H9 (cell line): Measurements from ENCODE around the gene CAMK2B. TPM values are rescaled to one million over a fixed set of nuclear protein-coding genes. Genes with fewer than 3 reads are reported as not detected.

Source experiments
- DNase-seq: peaks from one replicate; pipeline ENCODE4 v3.0.0-alpha.2; 2017
- H2AFZ ChIP-seq: one replicate; pipeline ENCODE4 v1.6.1; 2013; ENCODE audit warnings: mild to moderate bottlenecking, low read length, control low read depth, moderate library complexity
- H2AK5ac ChIP-seq: 2 replicates; pipeline ENCODE4 v1.6.1; 2013; ENCODE audit warnings: low read length, control low read depth, mixed read lengths; ENCODE audit not compliant: insufficient read length
- H2BK120ac ChIP-seq: one replicate; pipeline ENCODE4 v1.6.1; 2013; ENCODE audit warnings: low read depth, mild to moderate bottlenecking, low read length, control low read depth, inconsistent platforms; ENCODE audit not compliant: poor library complexity, severe bottlenecking
- H2BK12ac ChIP-seq: 2 replicates; pipeline ENCODE4 v1.6.1; 2013; ENCODE audit warnings: low read length, control low read depth, mixed read lengths, low read depth; ENCODE audit not compliant: insufficient read length
- H2BK15ac ChIP-seq: 2 replicates; pipeline ENCODE4 v1.6.1; 2013; ENCODE audit warnings: low read depth, low read length, control low read depth
- H2BK20ac ChIP-seq: one replicate; pipeline ENCODE4 v1.6.1; 2013; ENCODE audit warnings: low read depth, mild to moderate bottlenecking, low read length, control low read depth, inconsistent platforms; ENCODE audit not compliant: poor library complexity, severe bottlenecking
- H2BK5ac ChIP-seq: 2 replicates; pipeline ENCODE4 v1.6.1; 2013; ENCODE audit warnings: low read length, control low read depth, mixed read lengths; ENCODE audit not compliant: insufficient read length
- H3K14ac ChIP-seq: 2 replicates; pipeline ENCODE4 v1.6.1; 2013; ENCODE audit warnings: low read length, control low read depth; ENCODE audit not compliant: insufficient read depth
- H3K18ac ChIP-seq: 2 replicates; pipeline ENCODE4 v1.6.1; 2013; ENCODE audit warnings: low read depth, mild to moderate bottlenecking, mixed read lengths, low read length, control low read depth; ENCODE audit not compliant: insufficient read length
- H3K23ac ChIP-seq: 2 replicates; pipeline ENCODE4 v1.6.1; 2013; ENCODE audit warnings: low read length, control low read depth, mixed read lengths, low read depth; ENCODE audit not compliant: insufficient read length
- H3K23me2 ChIP-seq: 2 replicates; pipeline ENCODE4 v1.6.1; 2013; ENCODE audit warnings: low read depth, mild to moderate bottlenecking, mixed read lengths, low read length, control low read depth; ENCODE audit not compliant: insufficient read length, poor library complexity, severe bottlenecking
- H3K27ac ChIP-seq: 2 replicates; pipeline ENCODE4 v1.5.1; 2013; ENCODE audit warnings: low read length, control low read depth, mixed read lengths, low read depth; ENCODE audit not compliant: insufficient read length
- H3K27me3 ChIP-seq: 2 replicates; pipeline ENCODE4 v1.6.1; 2013; ENCODE audit warnings: low read length, control low read depth, inconsistent platforms; ENCODE audit not compliant: insufficient read depth
- H3K4ac ChIP-seq: 2 replicates; pipeline ENCODE4 v1.6.1; 2013; ENCODE audit warnings: low read depth, mild to moderate bottlenecking, control low read depth, inconsistent platforms, low read length, moderate library complexity
- H3K4me1 ChIP-seq: 2 replicates; pipeline ENCODE4 v1.6.1; 2013; ENCODE audit warnings: low read length, control low read depth, inconsistent platforms; ENCODE audit not compliant: insufficient read depth
- H3K4me2 ChIP-seq: 2 replicates; pipeline ENCODE4 v1.6.1; 2013; ENCODE audit warnings: low read length, control low read depth, mixed read lengths; ENCODE audit not compliant: insufficient read length, insufficient read depth
- H3K56ac ChIP-seq: 2 replicates; pipeline ENCODE4 v1.6.1; 2013; ENCODE audit warnings: low read depth, mild to moderate bottlenecking, mixed read lengths, low read length, control low read depth; ENCODE audit not compliant: insufficient read length
- H3K79me1 ChIP-seq: 2 replicates; pipeline ENCODE4 v1.6.1; 2013; ENCODE audit warnings: low read depth, mild to moderate bottlenecking, moderate library complexity, low read length, control low read depth, inconsistent platforms; ENCODE audit not compliant: insufficient read depth, poor library complexity, severe bottlenecking
- H3K79me2 ChIP-seq: 2 replicates; pipeline ENCODE4 v1.6.1; 2013; ENCODE audit warnings: low read length, control low read depth, inconsistent platforms; ENCODE audit not compliant: insufficient read depth
- H3K9ac ChIP-seq: 2 replicates; pipeline ENCODE4 v1.6.1; 2013; ENCODE audit warnings: low read length, control low read depth, mixed read lengths; ENCODE audit not compliant: insufficient read length; ENCODE audit errors: extremely low read depth
- H3K9me3 ChIP-seq: one replicate; pipeline ENCODE4 v1.6.1; 2013; ENCODE audit warnings: low read depth, low read length, inconsistent platforms; ENCODE audit not compliant: control insufficient read depth
- H3T11ph ChIP-seq: one replicate; pipeline ENCODE4 v1.6.1; 2013; ENCODE audit warnings: mild to moderate bottlenecking, low read length, control low read depth, inconsistent platforms
- H4K20me1 ChIP-seq: one replicate; pipeline ENCODE4 v1.6.1; 2013; ENCODE audit not compliant: control insufficient read depth, insufficient read length, insufficient read depth
- H4K5ac ChIP-seq: 2 replicates; pipeline ENCODE4 v1.6.1; 2013; ENCODE audit warnings: low read depth, mild to moderate bottlenecking, mixed read lengths, low read length, control low read depth; ENCODE audit not compliant: insufficient read length
- H4K8ac ChIP-seq: replicated peaks from 2 replicates; pipeline ENCODE4 v1.6.1; 2013; ENCODE audit warnings: low read length, control low read depth, mixed read lengths, low read depth; ENCODE audit not compliant: insufficient read length
- H4K91ac ChIP-seq: 2 replicates; pipeline ENCODE4 v1.6.1; 2013; ENCODE audit warnings: low read depth, mild to moderate bottlenecking, moderate library complexity, mixed read lengths, low read length, control low read depth; ENCODE audit not compliant: insufficient read length
- H3K27ac Mint-ChIP-seq, 3 experiments: 2 replicates in 2 of 3; 3 replicates in 1 of 3; pipeline ENCODE4 v1.8.0; 2020 to 2021; ENCODE audit warnings: mixed read lengths in 3 of 3, mild to moderate bottlenecking in 1 of 3, moderate library complexity in 1 of 3
- H3K27me3 Mint-ChIP-seq: 2 replicates; pipeline ENCODE4 v1.8.0; 2021; ENCODE audit warnings: low read depth, mild to moderate bottlenecking, moderate library complexity, mixed read lengths
- H3K36me3 Mint-ChIP-seq, 3 experiments: 2 replicates in 2 of 3; 3 replicates in 1 of 3; pipeline ENCODE4 v1.8.0; 2020 to 2021; ENCODE audit warnings: low read depth in 3 of 3, mixed read lengths in 3 of 3; ENCODE audit not compliant: insufficient read depth in 1 of 3
- H3K4me1 Mint-ChIP-seq, 2 experiments: 2 replicates each; pipeline ENCODE4 v1.8.0; 2020; ENCODE audit warnings: mixed read lengths in 2 of 2
- H3K4me3 Mint-ChIP-seq, 2 experiments: 2 replicates in 1 of 2; 3 replicates in 1 of 2; pipeline ENCODE4 v1.8.0; 2020 to 2021; ENCODE audit warnings: mild to moderate bottlenecking in 2 of 2, mixed read lengths in 2 of 2, moderate library complexity in 1 of 2
- H3K9me3 Mint-ChIP-seq, 2 experiments: 2 replicates in 1 of 2; 3 replicates in 1 of 2; pipeline ENCODE4 v1.8.0; 2020; ENCODE audit warnings: mild to moderate bottlenecking in 2 of 2, mixed read lengths in 2 of 2, moderate library complexity in 1 of 2
- WGBS: extraction: QIAGEN DNeasy Blood & Tissue Kit; methylation state at CpG from one replicate; pipeline ENCODE4 v1.1.7; 2013; ENCODE audit warnings: missing lambda C conversion rate, low lambda C conversion rate, mixed read lengths; ENCODE audit not compliant: insufficient read length; ENCODE audit errors: extremely low coverage; 5-methylcytosine and 5-hydroxymethylcytosine counted together
- total RNA-seq: library from RNA; stranded (reverse); gene quantifications from 2 replicates; pipeline ENCODE4 v1.2.1, GENCODE V29; 2021
- TF ChIP-seq, protein P1 (sequence below): fragments of 200-600 bp; sonication (generic); conservative IDR thresholded peaks from 3 replicates; pipeline ENCODE4 v1.8.0; 2021; ENCODE audit warnings: antibody characterized with exemption, mild to moderate bottlenecking

Gene CAMK2B
- total RNA-seq, 1 experiment from 2014 or later = 0.17 TPM

DNA sequence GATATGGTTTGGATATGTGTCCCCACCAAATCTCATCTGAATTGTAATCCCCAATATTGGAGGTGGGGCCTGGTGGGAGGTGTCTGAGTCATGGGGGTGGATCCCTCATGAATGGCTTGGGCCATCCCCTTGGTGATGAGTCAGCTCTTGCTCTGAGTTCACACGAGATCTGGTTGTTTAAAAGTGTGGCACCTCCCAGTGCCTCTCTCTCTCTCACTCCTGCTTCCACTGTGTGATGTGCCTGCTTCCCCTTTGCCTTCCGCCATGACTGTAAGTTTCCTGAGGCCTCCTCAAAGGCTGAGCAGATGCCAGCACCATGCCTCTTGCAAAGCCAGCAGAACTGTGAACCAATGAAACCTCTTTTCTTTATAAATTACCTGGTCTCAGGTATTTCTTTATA lies 131.3 kb downstream of the CAMK2B start:
- no peak overlapping the region for H3K56ac ChIP-seq
- no peaks in the 10 kb centered on the region for H3K79me1 ChIP-seq
- H3K4me2 ChIP-seq = no peak overlapping the region
- Mint-ChIP-seq H3K9me3 (peaks cover 0 to 2% of the 10 kb centered on the region in 2 experiments; a peak in 1 of 5 replicates), H3K4me1 (peaks cover 1 to 3% of the 10 kb centered on the region in 2 experiments; a peak in 3 of 4 replicates), H3K27me3 (peaks cover 19% of the 10 kb centered on the region), H3K4me3 (0 out of 5 replicates have a peak overlapping the region, but pooled peaks of 1 of the 2 experiments have one; percentile 53), H3K27ac (no peak overlapping the region), H3K36me3 (no peaks in the 10 kb centered on the region)
- H3K27me3 ChIP-seq = 0 out of 2 replicates have a peak, but pooled peaks cover 2% of the 10 kb centered on the region
- no peak overlapping the region for H2BK15ac ChIP-seq
- H4K20me1 ChIP-seq = no peaks in the 10 kb centered on the region
- no peak overlapping the region for H2BK5ac ChIP-seq
- H3K9ac ChIP-seq = no peak overlapping the region
- no peak overlapping the region for H3K18ac ChIP-seq
- H2BK20ac ChIP-seq = no peak overlapping the region
- H3K23ac ChIP-seq = no peak overlapping the region
- no peak overlapping the region for H2AFZ ChIP-seq
- no CpG with 5 or more reads among the region's 2 CpGs for WGBS
- TF ChIP-seq, protein P1, sequence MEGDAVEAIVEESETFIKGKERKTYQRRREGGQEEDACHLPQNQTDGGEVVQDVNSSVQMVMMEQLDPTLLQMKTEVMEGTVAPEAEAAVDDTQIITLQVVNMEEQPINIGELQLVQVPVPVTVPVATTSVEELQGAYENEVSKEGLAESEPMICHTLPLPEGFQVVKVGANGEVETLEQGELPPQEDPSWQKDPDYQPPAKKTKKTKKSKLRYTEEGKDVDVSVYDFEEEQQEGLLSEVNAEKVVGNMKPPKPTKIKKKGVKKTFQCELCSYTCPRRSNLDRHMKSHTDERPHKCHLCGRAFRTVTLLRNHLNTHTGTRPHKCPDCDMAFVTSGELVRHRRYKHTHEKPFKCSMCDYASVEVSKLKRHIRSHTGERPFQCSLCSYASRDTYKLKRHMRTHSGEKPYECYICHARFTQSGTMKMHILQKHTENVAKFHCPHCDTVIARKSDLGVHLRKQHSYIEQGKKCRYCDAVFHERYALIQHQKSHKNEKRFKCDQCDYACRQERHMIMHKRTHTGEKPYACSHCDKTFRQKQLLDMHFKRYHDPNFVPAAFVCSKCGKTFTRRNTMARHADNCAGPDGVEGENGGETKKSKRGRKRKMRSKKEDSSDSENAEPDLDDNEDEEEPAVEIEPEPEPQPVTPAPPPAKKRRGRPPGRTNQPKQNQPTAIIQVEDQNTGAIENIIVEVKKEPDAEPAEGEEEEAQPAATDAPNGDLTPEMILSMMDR = no peak
- no peak overlapping the region for H3K4ac ChIP-seq
- no peak overlapping the region for H3K27ac ChIP-seq
- no peak overlapping the region for H3T11ph ChIP-seq
- no peak overlapping the region for H4K5ac ChIP-seq
- H2AK5ac ChIP-seq = no peak overlapping the region
- H3K4me1 ChIP-seq = no peaks in the 10 kb centered on the region
- H2BK120ac ChIP-seq = no peak overlapping the region
- no peaks in the 10 kb centered on the region for H3K79me2 ChIP-seq
- H3K14ac ChIP-seq = no peak overlapping the region
- H4K8ac ChIP-seq = no peak overlapping the region
- H4K91ac ChIP-seq = no peak overlapping the region
- no peaks in the 10 kb centered on the region for H3K9me3 ChIP-seq
- H2BK12ac ChIP-seq = no peak overlapping the region
- no peak for DNase-seq
- no peaks in the 10 kb centered on the region for H3K23me2 ChIP-seq
